H9 (cell line): ENCODE measurements around the gene PRSS21. TPM values are rescaled to one million over a fixed set of nuclear protein-coding genes. Genes with fewer than 3 reads are reported as not detected.

Experiments
- DNase-seq: peaks from one replicate; pipeline ENCODE4 v3.0.0-alpha.2; 2017
- H2AFZ ChIP-seq: one replicate; pipeline ENCODE4 v1.6.1; 2013; ENCODE audit warnings: mild to moderate bottlenecking, low read length, control low read depth, moderate library complexity
- H2AK5ac ChIP-seq: 2 replicates; pipeline ENCODE4 v1.6.1; 2013; ENCODE audit warnings: low read length, control low read depth, mixed read lengths; ENCODE audit not compliant: insufficient read length
- H2BK120ac ChIP-seq: one replicate; pipeline ENCODE4 v1.6.1; 2013; ENCODE audit warnings: low read depth, mild to moderate bottlenecking, low read length, control low read depth, inconsistent platforms; ENCODE audit not compliant: poor library complexity, severe bottlenecking
- H2BK12ac ChIP-seq: 2 replicates; pipeline ENCODE4 v1.6.1; 2013; ENCODE audit warnings: low read length, control low read depth, mixed read lengths, low read depth; ENCODE audit not compliant: insufficient read length
- H2BK15ac ChIP-seq: 2 replicates; pipeline ENCODE4 v1.6.1; 2013; ENCODE audit warnings: low read depth, low read length, control low read depth
- H2BK20ac ChIP-seq: one replicate; pipeline ENCODE4 v1.6.1; 2013; ENCODE audit warnings: low read depth, mild to moderate bottlenecking, low read length, control low read depth, inconsistent platforms; ENCODE audit not compliant: poor library complexity, severe bottlenecking
- H2BK5ac ChIP-seq: 2 replicates; pipeline ENCODE4 v1.6.1; 2013; ENCODE audit warnings: low read length, control low read depth, mixed read lengths; ENCODE audit not compliant: insufficient read length
- H3K14ac ChIP-seq: 2 replicates; pipeline ENCODE4 v1.6.1; 2013; ENCODE audit warnings: low read length, control low read depth; ENCODE audit not compliant: insufficient read depth
- H3K18ac ChIP-seq: 2 replicates; pipeline ENCODE4 v1.6.1; 2013; ENCODE audit warnings: low read depth, mild to moderate bottlenecking, mixed read lengths, low read length, control low read depth; ENCODE audit not compliant: insufficient read length
- H3K23ac ChIP-seq: 2 replicates; pipeline ENCODE4 v1.6.1; 2013; ENCODE audit warnings: low read length, control low read depth, mixed read lengths, low read depth; ENCODE audit not compliant: insufficient read length
- H3K23me2 ChIP-seq: 2 replicates; pipeline ENCODE4 v1.6.1; 2013; ENCODE audit warnings: low read depth, mild to moderate bottlenecking, mixed read lengths, low read length, control low read depth; ENCODE audit not compliant: insufficient read length, poor library complexity, severe bottlenecking
- H3K27ac ChIP-seq: 2 replicates; pipeline ENCODE4 v1.5.1; 2013; ENCODE audit warnings: low read length, control low read depth, mixed read lengths, low read depth; ENCODE audit not compliant: insufficient read length
- H3K27me3 ChIP-seq: 2 replicates; pipeline ENCODE4 v1.6.1; 2013; ENCODE audit warnings: low read length, control low read depth, inconsistent platforms; ENCODE audit not compliant: insufficient read depth
- H3K4ac ChIP-seq: 2 replicates; pipeline ENCODE4 v1.6.1; 2013; ENCODE audit warnings: low read depth, mild to moderate bottlenecking, control low read depth, inconsistent platforms, low read length, moderate library complexity
- H3K4me1 ChIP-seq: 2 replicates; pipeline ENCODE4 v1.6.1; 2013; ENCODE audit warnings: low read length, control low read depth, inconsistent platforms; ENCODE audit not compliant: insufficient read depth
- H3K4me2 ChIP-seq: 2 replicates; pipeline ENCODE4 v1.6.1; 2013; ENCODE audit warnings: low read length, control low read depth, mixed read lengths; ENCODE audit not compliant: insufficient read length, insufficient read depth
- H3K56ac ChIP-seq: 2 replicates; pipeline ENCODE4 v1.6.1; 2013; ENCODE audit warnings: low read depth, mild to moderate bottlenecking, mixed read lengths, low read length, control low read depth; ENCODE audit not compliant: insufficient read length
- H3K79me1 ChIP-seq: 2 replicates; pipeline ENCODE4 v1.6.1; 2013; ENCODE audit warnings: low read depth, mild to moderate bottlenecking, moderate library complexity, low read length, control low read depth, inconsistent platforms; ENCODE audit not compliant: insufficient read depth, poor library complexity, severe bottlenecking
- H3K79me2 ChIP-seq: 2 replicates; pipeline ENCODE4 v1.6.1; 2013; ENCODE audit warnings: low read length, control low read depth, inconsistent platforms; ENCODE audit not compliant: insufficient read depth
- H3K9ac ChIP-seq: 2 replicates; pipeline ENCODE4 v1.6.1; 2013; ENCODE audit warnings: low read length, control low read depth, mixed read lengths; ENCODE audit not compliant: insufficient read length; ENCODE audit errors: extremely low read depth
- H3K9me3 ChIP-seq: one replicate; pipeline ENCODE4 v1.6.1; 2013; ENCODE audit warnings: low read depth, low read length, inconsistent platforms; ENCODE audit not compliant: control insufficient read depth
- H3T11ph ChIP-seq: one replicate; pipeline ENCODE4 v1.6.1; 2013; ENCODE audit warnings: mild to moderate bottlenecking, low read length, control low read depth, inconsistent platforms
- H4K20me1 ChIP-seq: one replicate; pipeline ENCODE4 v1.6.1; 2013; ENCODE audit not compliant: control insufficient read depth, insufficient read length, insufficient read depth
- H4K5ac ChIP-seq: 2 replicates; pipeline ENCODE4 v1.6.1; 2013; ENCODE audit warnings: low read depth, mild to moderate bottlenecking, mixed read lengths, low read length, control low read depth; ENCODE audit not compliant: insufficient read length
- H4K8ac ChIP-seq: replicated peaks from 2 replicates; pipeline ENCODE4 v1.6.1; 2013; ENCODE audit warnings: low read length, control low read depth, mixed read lengths, low read depth; ENCODE audit not compliant: insufficient read length
- H4K91ac ChIP-seq: 2 replicates; pipeline ENCODE4 v1.6.1; 2013; ENCODE audit warnings: low read depth, mild to moderate bottlenecking, moderate library complexity, mixed read lengths, low read length, control low read depth; ENCODE audit not compliant: insufficient read length
- H3K27ac Mint-ChIP-seq, 3 experiments: 2 replicates in 2 of 3; 3 replicates in 1 of 3; pipeline ENCODE4 v1.8.0; 2020 to 2021; ENCODE audit warnings: mixed read lengths in 3 of 3, mild to moderate bottlenecking in 1 of 3, moderate library complexity in 1 of 3
- H3K27me3 Mint-ChIP-seq: 2 replicates; pipeline ENCODE4 v1.8.0; 2021; ENCODE audit warnings: low read depth, mild to moderate bottlenecking, moderate library complexity, mixed read lengths
- H3K36me3 Mint-ChIP-seq, 3 experiments: 2 replicates in 2 of 3; 3 replicates in 1 of 3; pipeline ENCODE4 v1.8.0; 2020 to 2021; ENCODE audit warnings: low read depth in 3 of 3, mixed read lengths in 3 of 3; ENCODE audit not compliant: insufficient read depth in 1 of 3
- H3K4me1 Mint-ChIP-seq, 2 experiments: 2 replicates each; pipeline ENCODE4 v1.8.0; 2020; ENCODE audit warnings: mixed read lengths in 2 of 2
- H3K4me3 Mint-ChIP-seq, 2 experiments: 2 replicates in 1 of 2; 3 replicates in 1 of 2; pipeline ENCODE4 v1.8.0; 2020 to 2021; ENCODE audit warnings: mild to moderate bottlenecking in 2 of 2, mixed read lengths in 2 of 2, moderate library complexity in 1 of 2
- H3K9me3 Mint-ChIP-seq, 2 experiments: 2 replicates in 1 of 2; 3 replicates in 1 of 2; pipeline ENCODE4 v1.8.0; 2020; ENCODE audit warnings: mild to moderate bottlenecking in 2 of 2, mixed read lengths in 2 of 2, moderate library complexity in 1 of 2
- CTCF ChIP-seq: fragments of 200-600 bp; sonication (generic); conservative IDR thresholded peaks from 3 replicates; pipeline ENCODE4 v1.8.0; 2021; ENCODE audit warnings: antibody characterized with exemption, mild to moderate bottlenecking
- WGBS: extraction: QIAGEN DNeasy Blood & Tissue Kit; methylation state at CpG from one replicate; pipeline ENCODE4 v1.1.7; 2013; ENCODE audit warnings: missing lambda C conversion rate, low lambda C conversion rate, mixed read lengths; ENCODE audit not compliant: insufficient read length; ENCODE audit errors: extremely low coverage; 5-methylcytosine and 5-hydroxymethylcytosine counted together
- total RNA-seq: library from RNA; stranded (reverse); gene quantifications from 2 replicates; pipeline ENCODE4 v1.2.1, GENCODE V29; 2021

PRSS21 gene
- total RNA-seq, 1 experiment from 2014 or later: not detected

DNA sequence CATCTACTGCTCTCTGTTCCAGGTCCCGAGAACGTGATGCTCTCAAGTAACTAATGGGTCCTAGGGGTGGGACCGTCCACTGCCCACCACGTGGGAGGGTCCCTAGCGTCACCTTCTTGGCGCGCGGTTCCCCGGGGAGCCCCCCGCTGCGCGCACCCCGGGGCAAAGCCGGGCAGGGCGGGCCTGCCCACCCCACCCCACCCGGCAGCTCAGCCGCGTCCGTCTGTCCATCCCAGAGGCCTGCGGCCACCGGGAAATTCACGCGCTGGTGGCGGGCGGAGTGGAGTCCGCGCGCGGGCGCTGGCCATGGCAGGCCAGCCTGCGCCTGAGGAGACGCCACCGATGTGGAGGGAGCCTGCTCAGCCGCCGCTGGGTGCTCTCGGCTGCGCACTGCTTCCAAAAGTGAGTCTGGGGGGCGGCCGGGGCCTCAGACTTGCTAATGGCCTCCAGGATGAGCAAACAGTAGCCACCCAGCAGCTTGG is 18.3 kb upstream of the PRSS21 start:
- no peak overlapping the region for H2BK15ac ChIP-seq
- H3K27ac ChIP-seq: no peak overlapping the region
- no peaks in the 10 kb centered on the region for H3K4me1 ChIP-seq
- H3K23ac ChIP-seq: no peak overlapping the region
- H4K91ac ChIP-seq: no peak overlapping the region
- H3K23me2 ChIP-seq: no peaks in the 10 kb centered on the region
- no peak for TF ChIP-seq CTCF
- H3K79me2 ChIP-seq: no peaks in the 10 kb centered on the region
- no peak overlapping the region for H3K56ac ChIP-seq
- Mint-ChIP-seq H3K4me1 (peaks cover 7 to 8% of the 10 kb centered on the region in 2 experiments; a peak in 3 of 4 replicates), H3K27ac (no peak overlapping the region), H3K27me3 (peaks cover 9% of the 10 kb centered on the region), H3K9me3 (peaks cover 10% of the 10 kb centered on the region in 2 experiments), H3K4me3 (no peak overlapping the region), H3K36me3 (peaks cover 0 to 2% (median 0%) of the 10 kb centered on the region in 3 experiments; a peak in 2 of 7 replicates)
- H3K4me2 ChIP-seq: no peak overlapping the region
- no peaks in the 10 kb centered on the region for H3K27me3 ChIP-seq
- H3K79me1 ChIP-seq: no peaks in the 10 kb centered on the region
- no peak overlapping the region for H4K8ac ChIP-seq
- H2BK120ac ChIP-seq: no peak overlapping the region
- H2BK12ac ChIP-seq: no peak overlapping the region
- no peak overlapping the region for H3K14ac ChIP-seq
- no peak overlapping the region for H3K4ac ChIP-seq
- H4K5ac ChIP-seq: no peak overlapping the region
- no peaks in the 10 kb centered on the region for H4K20me1 ChIP-seq
- no peak overlapping the region for H2AFZ ChIP-seq
- peak; percentile 24 for DNase-seq
- H3K9me3 ChIP-seq: peaks cover 3% of the 10 kb centered on the region
- no peak overlapping the region for H3K9ac ChIP-seq
- WGBS: no CpG with 5 or more reads among the region's 39 CpGs
- no peak overlapping the region for H3T11ph ChIP-seq
- no peak overlapping the region for H3K18ac ChIP-seq
- H2AK5ac ChIP-seq: no peak overlapping the region
- no peak overlapping the region for H2BK20ac ChIP-seq
- no peak overlapping the region for H2BK5ac ChIP-seq
